Left renal cortex interstitium (tissue), 4 donors: Measurements from ENCODE around the gene DUS3L. TPM values are rescaled to one million over a fixed set of nuclear protein-coding genes. Genes with fewer than 3 reads are reported as not detected.

Experiments
- DNase-seq, 4 donors: peaks; one replicate each; pipeline ENCODE4 v3.0.0-alpha.2; 2013; ENCODE audit warnings: low read depth in 4 of 4, low spot score in 2 of 4, missing footprints in 1 of 4
- polyA plus RNA-seq, 4 donors: library from polyadenylated mRNA; unstranded; fragments of 120-200 nt; gene quantifications; one replicate each; pipeline ENCODE4 v1.2.1, GENCODE V29; 2013; ENCODE audit not compliant: insufficient read length in 4 of 4

The DUS3L gene
- polyA plus RNA-seq, 4 donors, result 21.9 to 37.7 (median 30.1) TPM

GRCh38 chr19:5822181-5822844 is 31.4 kb upstream of the DUS3L start:
- DNase-seq, result no peak

DNA sequence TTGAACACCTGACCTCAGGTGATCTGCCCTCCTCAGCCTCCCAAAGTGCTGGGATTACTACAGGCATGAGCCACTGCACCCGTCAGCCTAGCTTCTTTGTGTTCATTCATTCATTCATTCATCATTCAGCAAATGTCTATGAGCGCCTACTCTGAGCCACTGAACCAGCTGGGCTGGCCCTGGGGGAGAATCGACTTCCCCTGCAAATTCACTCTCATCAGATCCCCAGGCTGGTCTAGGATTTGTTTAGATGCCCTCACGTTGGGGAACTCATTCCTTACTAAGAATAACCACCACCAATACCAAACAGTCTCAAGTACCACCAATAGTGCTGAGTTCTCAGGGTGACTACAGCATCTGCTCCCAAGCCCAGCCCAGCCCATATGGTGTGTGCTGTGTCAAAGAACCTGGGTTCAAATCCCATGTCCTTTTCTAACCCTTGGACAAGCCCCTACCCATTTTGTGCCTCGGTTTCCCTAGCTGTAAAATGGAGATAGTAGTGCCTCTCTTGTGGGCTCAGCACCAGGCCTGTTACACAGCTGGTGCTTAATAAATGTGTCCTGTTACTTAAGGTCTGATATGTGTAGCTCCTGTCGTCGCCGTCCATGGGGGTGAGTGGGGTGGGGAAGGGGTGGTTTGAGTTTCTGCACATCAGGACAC is 30.7 kb upstream of the DUS3L start:
- no peak for DNase-seq

GRCh38 chr19:5820785-5821184 is 29.8 kb upstream of the DUS3L start:
- no peak for DNase-seq

DNA sequence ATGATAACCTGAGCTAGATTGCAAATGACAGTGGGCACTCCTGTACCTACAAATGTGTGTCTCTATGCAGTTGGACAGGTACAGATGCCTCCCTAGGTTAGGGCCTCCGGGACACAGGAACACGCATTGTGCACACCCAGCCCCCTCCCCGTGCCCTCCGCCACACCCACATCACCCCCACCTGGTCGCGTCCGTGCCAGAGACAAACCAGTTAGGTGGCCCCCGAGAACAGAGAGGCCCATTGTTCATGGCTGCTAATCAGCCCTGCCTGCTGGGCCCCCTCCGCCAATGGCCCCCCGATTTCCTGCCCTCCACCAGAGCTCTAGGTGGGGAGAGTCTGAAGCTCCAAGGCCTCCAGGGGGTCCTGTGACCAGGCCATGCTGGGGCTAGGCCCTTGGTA is 27.6 kb upstream of the DUS3L start:
- DNase-seq, result no peak

GRCh38 chr19:5817218-5817617 is 26.3 kb upstream of the DUS3L start:
- no peak for DNase-seq

GRCh38 chr19:5814852-5815246 is 23.9 kb upstream of the DUS3L start:
- DNase-seq, result no peak

DNA sequence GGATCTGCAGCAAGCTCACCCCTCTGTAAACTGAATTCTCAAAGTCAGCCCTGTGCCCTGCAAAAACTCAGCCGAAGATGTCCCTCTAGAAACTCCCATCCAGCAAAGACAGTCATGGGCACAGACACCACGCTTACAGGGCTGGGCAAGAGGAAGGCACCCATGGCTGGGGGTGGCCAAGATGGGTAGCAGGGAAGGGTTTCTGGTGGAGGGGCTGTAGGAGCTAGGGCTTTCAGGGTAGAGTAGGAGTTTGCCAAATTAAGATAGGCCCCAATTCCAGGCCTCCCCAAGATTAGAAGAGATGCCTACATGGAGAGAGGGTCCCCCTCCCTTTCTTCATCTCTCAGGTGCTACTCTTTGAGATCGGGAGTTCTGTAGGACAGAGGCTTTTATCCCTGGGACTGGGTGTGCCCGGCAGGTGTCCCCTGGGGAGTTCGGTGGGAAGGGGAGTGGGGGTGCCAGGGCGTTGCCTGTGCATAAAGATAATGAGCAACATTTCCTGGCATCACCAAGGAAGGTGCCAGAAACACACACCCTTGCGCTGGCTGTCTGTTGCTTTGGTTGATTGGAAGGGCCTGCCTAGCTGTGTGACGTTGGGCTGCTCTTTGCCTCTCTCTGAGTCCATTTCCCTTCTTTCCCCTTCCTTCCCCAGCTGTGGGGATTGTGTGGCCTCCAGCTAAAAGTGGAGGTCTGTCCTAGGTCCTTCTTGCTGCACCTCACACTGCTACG is 23.3 kb upstream of the DUS3L start:
- DNase-seq, result no peak

GRCh38 chr19:5811117-5811516 is 20.2 kb upstream of the DUS3L start:
- no peak for DNase-seq

DNA sequence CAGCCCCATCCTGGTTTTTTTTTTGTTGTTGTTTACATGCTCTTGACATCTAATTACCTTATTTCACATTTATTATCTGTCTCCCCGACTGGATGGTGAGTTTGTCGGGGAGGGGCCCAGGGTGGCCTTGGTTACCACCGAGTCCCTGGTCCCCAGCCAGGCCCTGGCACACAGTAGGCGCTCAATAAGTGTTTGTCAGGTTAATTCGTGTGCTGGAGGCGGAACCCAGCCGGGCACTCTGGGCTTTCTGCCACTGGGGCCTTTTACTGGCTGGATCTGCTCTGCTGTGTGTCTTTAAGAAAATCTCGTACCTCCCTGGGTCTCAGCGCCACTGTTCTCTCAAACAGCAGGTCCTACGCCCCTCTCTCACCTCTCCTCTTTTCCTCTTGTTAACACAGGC is 18.5 kb upstream of the DUS3L start:
- DNase-seq, result no peak

- no peak for DNase-seq
Observed at GRCh38 chr19:5809053-5809452, 18.1 kb upstream of the DUS3L start.

GRCh38 chr19:5808120-5808816 is 17.3 kb upstream of the DUS3L start:
- DNase-seq, result no peak

GRCh38 chr19:5806905-5807304 is 15.9 kb upstream of the DUS3L start:
- no peak for DNase-seq

DNA sequence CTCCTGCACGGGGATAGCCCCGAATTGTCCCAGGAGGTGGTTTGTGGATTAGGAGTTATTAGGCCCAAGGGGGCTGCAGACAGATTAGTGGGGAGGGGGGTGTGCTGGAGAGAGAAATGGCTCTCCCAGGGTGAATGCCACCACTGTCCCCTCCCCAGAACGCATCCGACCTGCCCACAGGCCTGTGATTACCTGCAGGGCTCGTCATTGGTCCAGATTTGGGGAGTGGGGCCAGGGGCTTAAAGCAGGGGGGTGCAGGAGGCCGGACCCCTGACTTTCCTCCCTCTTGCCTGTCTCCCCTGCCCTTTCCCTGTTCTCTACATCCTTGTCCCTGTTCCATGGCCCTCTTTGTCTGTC is 15.1 kb upstream of the DUS3L start:
- DNase-seq, result no peak

GRCh38 chr19:5805462-5806132 is 14.6 kb upstream of the DUS3L start:
- peak in 1 of 4 donors; percentile 81 for DNase-seq

GRCh38 chr19:5804516-5805461 is 13.8 kb upstream of the DUS3L start, which contains the start of gene NRTN:
TSS of gene NRTN (plus strand) at chr19:5805067. CDS start at chr19:5824166, 19,099 bp downstream.
- DNase-seq, result no peak

GRCh38 chr19:5803752-5804515 is 13.0 kb upstream of the DUS3L start:
- peak in 3 of 4 donors; percentile 80 to 87 (median 83) for DNase-seq

DNA sequence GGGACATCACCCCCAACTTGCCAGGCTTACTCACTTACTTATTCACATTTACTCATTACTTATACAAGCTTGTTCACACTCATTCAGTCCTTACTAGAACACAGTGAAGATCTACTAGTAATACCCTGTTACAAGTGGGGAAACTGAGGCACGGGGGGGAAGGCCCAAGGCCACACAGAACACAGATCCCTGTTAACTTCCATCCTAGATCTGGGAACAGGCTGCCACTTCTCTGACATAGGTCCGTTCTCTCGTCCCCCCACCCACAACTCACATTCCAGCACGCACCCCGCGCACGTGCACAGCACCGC is 12.4 kb upstream of the DUS3L start:
- no peak for DNase-seq

- peak in 1 of 4 donors; percentile 55 for DNase-seq
Observed at GRCh38 chr19:5801796-5802619, 11.0 kb upstream of the DUS3L start.
